Thyroid gland (tissue), 4 donors: ENCODE results near the gene DGCR2.
"Not testable (repeated sequence)": the region's sequence is repeated elsewhere in the genome, so short reads cannot be mapped to it uniquely, and the experiment has no call there.

Experiments
- POLR2A ChIP-seq, 2 donors: fragments of 450-650 bp; IDR thresholded peaks; one replicate each; pipeline ENCODE4 v1.6.1; 2017; ENCODE audit warnings: antibody characterized with exemption in 2 of 2, mild to moderate bottlenecking in 2 of 2, moderate library complexity in 1 of 2
- TF ChIP-seq, protein P1 (sequence below), 6 experiments: fragments of 200-600 bp in 3 of 6; fragments of 450-650 bp in 3 of 6; sonication (generic) in 3 of 6; IDR thresholded peaks; one replicate each; pipeline ENCODE4 v1.5.1; 2016 to 2019; ENCODE audit warnings: antibody characterized with exemption in 6 of 6, mild to moderate bottlenecking in 2 of 6, inconsistent platforms in 1 of 6, moderate library complexity in 1 of 6

DNA sequence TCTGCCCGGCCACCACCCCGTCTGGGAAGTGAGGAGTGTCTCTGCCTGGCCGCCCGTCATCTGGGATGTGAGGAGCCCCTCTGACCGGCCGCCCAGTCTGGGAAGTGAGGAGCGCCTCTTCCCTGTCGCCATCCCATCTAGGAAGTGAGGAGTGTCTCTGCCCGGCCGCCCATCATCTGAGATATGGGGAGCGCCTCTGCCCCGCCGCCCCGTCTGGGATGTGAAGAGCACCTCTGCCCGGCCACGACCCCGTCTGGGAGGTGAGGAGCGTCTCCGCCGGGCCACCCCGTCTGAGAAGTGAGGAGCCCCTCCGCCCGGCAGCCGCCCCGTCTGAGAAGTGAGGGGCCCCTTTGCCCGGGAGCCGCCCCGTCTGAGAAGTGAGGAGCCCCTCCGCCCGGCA is 38.1 kb downstream of the DGCR2 start:
- TF ChIP-seq, protein P1, sequence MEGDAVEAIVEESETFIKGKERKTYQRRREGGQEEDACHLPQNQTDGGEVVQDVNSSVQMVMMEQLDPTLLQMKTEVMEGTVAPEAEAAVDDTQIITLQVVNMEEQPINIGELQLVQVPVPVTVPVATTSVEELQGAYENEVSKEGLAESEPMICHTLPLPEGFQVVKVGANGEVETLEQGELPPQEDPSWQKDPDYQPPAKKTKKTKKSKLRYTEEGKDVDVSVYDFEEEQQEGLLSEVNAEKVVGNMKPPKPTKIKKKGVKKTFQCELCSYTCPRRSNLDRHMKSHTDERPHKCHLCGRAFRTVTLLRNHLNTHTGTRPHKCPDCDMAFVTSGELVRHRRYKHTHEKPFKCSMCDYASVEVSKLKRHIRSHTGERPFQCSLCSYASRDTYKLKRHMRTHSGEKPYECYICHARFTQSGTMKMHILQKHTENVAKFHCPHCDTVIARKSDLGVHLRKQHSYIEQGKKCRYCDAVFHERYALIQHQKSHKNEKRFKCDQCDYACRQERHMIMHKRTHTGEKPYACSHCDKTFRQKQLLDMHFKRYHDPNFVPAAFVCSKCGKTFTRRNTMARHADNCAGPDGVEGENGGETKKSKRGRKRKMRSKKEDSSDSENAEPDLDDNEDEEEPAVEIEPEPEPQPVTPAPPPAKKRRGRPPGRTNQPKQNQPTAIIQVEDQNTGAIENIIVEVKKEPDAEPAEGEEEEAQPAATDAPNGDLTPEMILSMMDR (IDR thresholded peaks at IDR 0.05): not testable (repeated sequence)
- TF ChIP-seq POLR2A (IDR thresholded peaks at IDR 0.05): not testable (repeated sequence)
